HCT116 (cell line): ENCODE data around the gene ALDH2. TPM values are rescaled to one million over a fixed set of nuclear protein-coding genes. Genes with fewer than 3 reads are reported as not detected.

Source experiments
- microRNA-seq: library from miRNA; unstranded; fragments of <30 nt; microRNA quantifications from one replicate; pipeline ENCODE4, GENCODE V29; 2016; ENCODE audit warnings: borderline number of aligned reads
- total RNA-seq: library from RNA; stranded (reverse); gene quantifications from one replicate; pipeline ENCODE4 v1.2.1, GENCODE V29; 2021; ENCODE audit not compliant: unreplicated experiment

ALDH2 gene
- total RNA-seq, 1 experiment from 2014 or later = 32.9 TPM

Small RNA genes lying within 50 kb of the gene (microRNA-seq; reads per million reads assigned to microRNA genes)
- gene MIR6761 = not detected

Other genes with a start within 250 kb of the ALDH2 start
- 72.7 TPM for gene ATXN2, start 167.6 kb upstream of the ALDH2 start, total RNA-seq
- gene BRAP, start 81.0 kb upstream of the ALDH2 start, total RNA-seq = 16.7 TPM
- gene ACAD10, start 80.9 kb upstream of the ALDH2 start, total RNA-seq = 25.3 TPM
- 57.9 TPM for gene MAPKAPK5, start 75.3 kb downstream of the ALDH2 start, total RNA-seq
- gene TMEM116, start 246.2 kb downstream of the ALDH2 start, total RNA-seq = 6.8 TPM
- gene ERP29, start 246.5 kb downstream of the ALDH2 start, total RNA-seq = 130 TPM